ACC112 (cell line): ENCODE data around the gene TLX2.

Experiments used
- H2AFZ ChIP-seq: fragments of 200-600 bp; sonication (generic); one replicate; pipeline ENCODE4 v1.6.0; 2017; ENCODE audit warnings: antibody characterized with exemption, low read length; ENCODE audit not compliant: unreplicated experiment
- H3K27ac ChIP-seq: fragments of 200-600 bp; sonication (generic); 2 replicates; pipeline ENCODE4 v1.5.1; 2014; ENCODE audit warnings: low read depth, mild to moderate bottlenecking, antibody characterized with exemption, low read length, moderate library complexity
- H3K27me3 ChIP-seq: fragments of 200-600 bp; sonication (generic); 2 replicates; pipeline ENCODE4 v1.6.1; 2014; ENCODE audit warnings: mild to moderate bottlenecking, antibody characterized with exemption, low read length, moderate library complexity, mixed read lengths; ENCODE audit not compliant: insufficient read depth
- H3K36me3 ChIP-seq: fragments of 200-600 bp; sonication (generic); 2 replicates; pipeline ENCODE4 v1.6.1; 2016; ENCODE audit warnings: mild to moderate bottlenecking, antibody characterized with exemption, low read length, moderate library complexity, mixed read lengths; ENCODE audit not compliant: insufficient read depth
- H3K4me1 ChIP-seq: fragments of 200-600 bp; sonication (generic); one replicate; pipeline ENCODE4 v1.6.1; 2016; ENCODE audit warnings: low read length, mixed read lengths; ENCODE audit not compliant: insufficient read depth, unreplicated experiment, control insufficient read depth
- H3K4me3 ChIP-seq: fragments of 200-600 bp; sonication (generic); 2 replicates; pipeline ENCODE4 v1.5.1; 2014; ENCODE audit warnings: mild to moderate bottlenecking, low read depth, low read length
- H3K79me2 ChIP-seq: fragments of 200-600 bp; sonication (generic); one replicate; pipeline ENCODE4 v1.6.0; 2016; ENCODE audit warnings: low read length; ENCODE audit not compliant: control insufficient read depth, unreplicated experiment, insufficient read depth

TLX2 gene

DNA sequence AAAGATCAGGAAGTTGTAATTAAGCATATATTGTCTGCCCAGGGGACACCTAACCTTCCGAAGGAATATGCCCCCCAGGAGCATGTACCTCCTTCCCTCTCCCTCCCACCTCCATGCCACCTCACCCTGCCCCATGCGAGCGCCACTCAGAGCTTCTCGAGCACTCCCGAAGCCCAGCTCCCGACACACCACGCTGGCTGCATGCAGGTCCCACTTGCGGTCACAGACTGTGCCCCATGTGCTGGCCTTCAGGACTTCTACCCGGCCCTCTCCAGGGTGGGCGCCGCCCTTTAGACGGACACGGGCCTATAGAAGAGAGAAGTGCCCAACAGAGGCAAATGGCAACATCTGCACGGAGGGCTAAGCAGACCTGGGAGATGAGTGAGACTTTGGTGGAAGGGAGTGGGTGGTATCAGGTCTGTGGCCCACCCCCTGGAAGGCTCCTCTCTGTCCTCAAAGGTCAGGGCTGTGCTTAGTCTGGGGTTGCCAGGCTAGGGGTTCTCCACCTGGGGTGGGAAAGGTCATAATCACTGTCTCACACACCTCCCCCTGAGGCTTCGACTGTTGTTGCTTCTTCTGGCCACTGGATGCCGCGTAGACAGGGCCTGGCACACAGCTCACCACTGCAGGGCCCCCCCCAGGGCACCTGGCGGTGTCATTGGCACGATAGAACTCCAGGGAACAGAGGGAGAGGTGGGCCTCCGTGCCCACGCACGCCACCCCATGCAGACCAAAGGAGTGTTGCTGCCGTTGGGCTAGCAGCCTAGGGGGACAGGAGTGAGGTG is 22.1 kb downstream of the TLX2 start:
- H3K4me3 ChIP-seq, result no peak overlapping the region
- H3K79me2 ChIP-seq, result peaks cover 11% of the 10 kb centered on the region
- H3K27ac ChIP-seq, result no peak overlapping the region
- H3K36me3 ChIP-seq, result peaks cover 18% of the 10 kb centered on the region
- peaks cover 7% of the 10 kb centered on the region for H3K4me1 ChIP-seq
- no peak overlapping the region for H2AFZ ChIP-seq
- no peaks in the 10 kb centered on the region for H3K27me3 ChIP-seq

- Histone ChIP-seq H3K36me3 (peaks cover 18% of the 10 kb centered on the region), H3K27me3 (no peaks in the 10 kb centered on the region), H2AFZ (no peak overlapping the region), H3K27ac (no peak overlapping the region), H3K79me2 (peaks cover 6% of the 10 kb centered on the region), H3K4me3 (no peak overlapping the region), H3K4me1 (no peaks in the 10 kb centered on the region)
Measured at GRCh38 chr2:74537140-74537539, 22.9 kb downstream of the TLX2 start.

GRCh38 chr2:74538881-74539339 is 24.7 kb downstream of the TLX2 start:
- no peak overlapping the region for H3K4me3 ChIP-seq
- H2AFZ ChIP-seq, result no peak overlapping the region
- H3K79me2 ChIP-seq, result peaks cover 6% of the 10 kb centered on the region
- no peak overlapping the region for H3K27ac ChIP-seq
- H3K4me1 ChIP-seq, result no peaks in the 10 kb centered on the region
- peaks cover 18% of the 10 kb centered on the region for H3K36me3 ChIP-seq
- no peaks in the 10 kb centered on the region for H3K27me3 ChIP-seq

DNA sequence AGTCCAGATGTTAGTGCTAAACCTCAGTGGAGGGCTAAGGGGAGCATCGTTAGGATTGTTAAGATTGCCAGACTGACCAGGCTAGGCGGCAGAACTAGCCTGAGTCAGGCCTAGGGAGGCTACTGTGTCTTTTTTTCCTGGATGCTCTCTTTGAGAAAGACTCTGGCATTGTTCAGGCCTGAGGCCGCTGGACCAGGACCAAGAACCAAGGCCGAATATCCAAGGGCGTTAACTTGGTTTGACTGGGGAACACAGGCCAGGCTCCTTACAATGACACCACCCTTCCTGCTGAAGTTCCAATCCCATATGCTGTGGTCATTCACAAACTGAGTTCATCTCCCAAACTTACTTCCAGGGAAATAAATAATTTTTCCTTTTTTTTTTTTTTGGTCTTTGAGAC is 26.0 kb downstream of the TLX2 start:
- peaks cover 16% of the 10 kb centered on the region for H3K36me3 ChIP-seq
- H3K79me2 ChIP-seq, result peaks cover 7% of the 10 kb centered on the region
- no peaks in the 10 kb centered on the region for H3K4me1 ChIP-seq
- H3K4me3 ChIP-seq, result no peak overlapping the region
- H2AFZ ChIP-seq, result no peak overlapping the region
- no peaks in the 10 kb centered on the region for H3K27me3 ChIP-seq
- no peak overlapping the region for H3K27ac ChIP-seq

- H3K27ac ChIP-seq, result no peak overlapping the region
- no peak overlapping the region for H3K4me3 ChIP-seq
- peaks cover 19% of the 10 kb centered on the region for H3K36me3 ChIP-seq
- no peak overlapping the region for H2AFZ ChIP-seq
- peaks cover 16% of the 10 kb centered on the region for H3K79me2 ChIP-seq
- no peaks in the 10 kb centered on the region for H3K27me3 ChIP-seq
- H3K4me1 ChIP-seq, result peaks cover 1% of the 10 kb centered on the region
Measured at GRCh38 chr2:74542978-74543377, 28.7 kb downstream of the TLX2 start.

GRCh38 chr2:74544634-74545033 is 30.4 kb downstream of the TLX2 start:
- H2AFZ ChIP-seq, result no peak overlapping the region
- peaks cover 13% of the 10 kb centered on the region for H3K4me1 ChIP-seq
- no peak overlapping the region for H3K27ac ChIP-seq
- H3K27me3 ChIP-seq, result no peaks in the 10 kb centered on the region
- H3K79me2 ChIP-seq, result peaks cover 23% of the 10 kb centered on the region
- H3K36me3 ChIP-seq, result peaks cover 16% of the 10 kb centered on the region
- H3K4me3 ChIP-seq, result no peak overlapping the region

- Histone ChIP-seq H3K4me3 (no peak overlapping the region), H3K27me3 (no peaks in the 10 kb centered on the region), H3K79me2 (peaks cover 36% of the 10 kb centered on the region), H2AFZ (no peak overlapping the region), H3K27ac (no peak overlapping the region), H3K36me3 (peaks cover 16% of the 10 kb centered on the region), H3K4me1 (peaks cover 25% of the 10 kb centered on the region)
Measured at GRCh38 chr2:74546004-74546403, 31.8 kb downstream of the TLX2 start.

- Histone ChIP-seq H3K27me3 (no peaks in the 10 kb centered on the region), H3K4me3 (peak overlapping the region; percentile 97), H2AFZ (no peak overlapping the region), H3K79me2 (peaks cover 60% of the 10 kb centered on the region), H3K36me3 (peaks cover 15% of the 10 kb centered on the region), H3K27ac (peak overlapping the region; percentile 9; the same call in 1 of the 2 replicates), H3K4me1 (peaks cover 44% of the 10 kb centered on the region)
Measured at GRCh38 chr2:74548285-74548899, 34.1 kb downstream of the TLX2 start.

DNA sequence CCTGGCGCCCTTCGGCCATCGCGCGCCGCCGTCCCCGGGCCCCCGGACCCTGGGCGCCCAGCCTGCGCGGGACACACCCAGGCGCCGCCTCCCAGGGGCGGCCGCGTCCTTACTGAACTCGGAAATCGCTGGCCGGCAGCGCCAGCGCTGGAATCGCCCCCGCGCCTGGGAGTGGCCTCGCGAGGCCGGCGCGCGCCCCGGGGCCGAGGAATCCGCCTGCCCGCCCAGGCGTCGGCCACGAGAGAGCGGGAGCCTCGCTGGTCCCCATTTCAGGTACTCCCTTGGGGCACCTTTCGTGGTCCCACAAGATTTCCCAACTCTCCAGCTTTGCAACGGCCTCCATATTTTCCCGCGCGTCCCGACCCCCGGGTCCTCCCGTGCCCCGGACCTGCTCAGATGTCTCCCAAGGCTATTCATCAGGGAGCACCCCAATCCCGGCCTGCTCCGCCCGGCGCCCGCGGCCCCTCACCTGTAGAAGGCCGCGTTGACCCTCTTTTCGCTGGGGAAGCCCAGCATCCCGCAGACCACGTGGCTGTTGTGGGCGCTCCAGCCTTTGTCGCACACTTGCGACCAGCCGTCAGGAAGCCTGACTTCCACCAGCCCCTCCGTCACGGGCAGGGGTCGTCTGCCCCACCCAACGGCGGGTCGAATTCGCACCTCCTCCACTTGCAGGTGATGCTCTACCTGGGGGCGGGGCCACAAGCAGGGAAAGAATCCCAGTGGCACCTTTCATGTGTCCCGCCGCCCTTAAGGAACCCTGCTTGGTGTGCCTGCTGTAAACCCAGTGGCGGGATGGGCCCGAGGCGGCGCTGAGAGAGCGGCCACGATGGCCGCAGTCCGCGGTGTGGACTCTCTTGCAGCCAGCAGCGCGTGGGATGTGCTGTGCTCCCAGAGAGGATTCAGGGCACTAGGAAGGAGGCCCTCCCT is 34.9 kb downstream of the TLX2 start:
- H3K79me2 ChIP-seq, result peaks cover 64% of the 10 kb centered on the region
- peak overlapping the region; percentile 97 for H3K4me3 ChIP-seq
- H3K36me3 ChIP-seq, result peaks cover 15% of the 10 kb centered on the region
- peak overlapping the region; percentile 9; the same call in 1 of the 2 replicates for H3K27ac ChIP-seq
- H3K4me1 ChIP-seq, result peaks cover 44% of the 10 kb centered on the region
- H2AFZ ChIP-seq, result peak overlapping the region; percentile 36
- H3K27me3 ChIP-seq, result no peaks in the 10 kb centered on the region

GRCh38 chr2:74550231-74550630 is 36.0 kb downstream of the TLX2 start:
- no peak overlapping the region for H3K27ac ChIP-seq
- peaks cover 44% of the 10 kb centered on the region for H3K4me1 ChIP-seq
- peaks cover 15% of the 10 kb centered on the region for H3K36me3 ChIP-seq
- H3K4me3 ChIP-seq, result peak overlapping the region; percentile 97
- H2AFZ ChIP-seq, result no peak overlapping the region
- H3K79me2 ChIP-seq, result peaks cover 70% of the 10 kb centered on the region
- H3K27me3 ChIP-seq, result no peaks in the 10 kb centered on the region
